ENCODE data around the gene TESK1. TPM values are rescaled to one million over a fixed set of nuclear protein-coding genes. Genes with fewer than 3 reads are reported as not detected.
A peak's percentile ranks its signal among the peaks of the same experiment; 100 is the strongest.

TESK1 gene
- total and polyA plus RNA-seq, 2 of the 4 experiments (the other 2 are of a cell fraction), result 3.4 to 21.0 TPM

DNA sequence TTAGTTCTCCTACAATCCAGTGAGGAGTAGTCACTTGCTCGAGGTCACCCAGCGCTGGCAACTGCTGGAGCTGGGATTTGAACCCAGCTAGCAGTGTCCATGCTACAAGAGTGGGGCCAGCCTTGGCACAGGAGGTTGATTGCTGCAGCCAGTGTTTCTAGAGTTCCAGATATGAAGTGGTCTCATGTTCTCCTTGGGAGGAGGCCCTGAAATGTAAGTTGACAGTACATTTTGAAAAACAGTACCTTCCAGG lies 53.8 kb downstream of the TESK1 start:
- Histone ChIP-seq H3K4ac (ENCODE audit: low read depth, low read length) (peak overlapping the region; percentile 92), H3K23ac (ENCODE audit: low read depth, low read length) (peak overlapping the region; percentile 78), H3K4me2 (ENCODE audit: low read depth, low read length) (peak overlapping the region; percentile 70), H4K91ac (ENCODE audit: insufficient read depth, low read depth, low read length) (peak overlapping the region; percentile 35), H3K4me1 (ENCODE audit: control insufficient read depth, insufficient read depth, low read length) (peaks cover 7% of the 10 kb centered on the region), H3K27ac (ENCODE audit: insufficient read depth, low read length) (peak overlapping the region; percentile 88), H4K20me1 (ENCODE audit: insufficient read depth, low read length) (peaks cover 3% of the 10 kb centered on the region; the same call in 1 of the 2 replicates), H4K8ac (ENCODE audit: low read depth in 2 of 2, low read length in 2 of 2) (peak overlapping the region; percentile 3 to 88; a peak in 3 of 4 replicates), H3K36me3 (ENCODE audit: control insufficient read depth, insufficient read depth, low read length) (peaks cover 11% of the 10 kb centered on the region), H2AK5ac (ENCODE audit: low read depth, low read length) (peak overlapping the region; percentile 29; the same call in 1 of the 2 replicates), H2AFZ (replicated peaks; ENCODE audit: low read length, poor library complexity) (peak overlapping the region; percentile 93), H3K79me1 (ENCODE audit: low read depth in 1 of 2, low read length in 2 of 2) (peaks cover 19 to 49% of the 10 kb centered on the region in 2 experiments; a peak in 3 of 4 replicates), H2BK15ac (ENCODE audit: low read depth, low read length) (peak overlapping the region; percentile 31; the same call in 1 of the 3 replicates), H3K14ac (replicated peaks; ENCODE audit: low read depth, low read length) (peak overlapping the region; percentile 94), H3K9ac (ENCODE audit: low read depth, low read length) (peak overlapping the region; percentile 85), H4K5ac (ENCODE audit: low read depth, low read length) (no peak overlapping the region), H3K9me1 (ENCODE audit: insufficient read depth, low read length) (peaks cover 2% of the 10 kb centered on the region; the same call in 1 of the 2 replicates), H2BK5ac (ENCODE audit: low read depth, low read length, poor library complexity, severe bottlenecking) (peak overlapping the region; percentile 87), H3K27me3 (ENCODE audit: control insufficient read depth, insufficient read depth, low read length) (no peaks in the 10 kb centered on the region), H3K56ac (ENCODE audit: extremely low read depth, insufficient read depth, low read length) (peak overlapping the region; percentile 80; the same call in 1 of the 2 replicates), H2BK120ac (ENCODE audit: low read depth, low read length) (peak overlapping the region; percentile 28; the same call in 1 of the 2 replicates), H2AK9ac (replicated peaks; ENCODE audit: low read depth, low read length, poor library complexity) (peak overlapping the region; percentile 92), H3K18ac (ENCODE audit: low read depth, low read length) (no peak overlapping the region), H3K9me3 (ENCODE audit: control insufficient read depth, insufficient read depth, low read length) (no peaks in the 10 kb centered on the region), H3K4me3 (ENCODE audit: insufficient read depth, low read depth, low read length) (peak overlapping the region; percentile 78), H2BK20ac (ENCODE audit: low read depth, low read length) (0 out of 2 replicates have a peak overlapping the region, but pooled peaks have one; percentile 2)
- 0% methylated on average over 1 of the region's 2 CpGs; no CpG with 5 or more reads in 1 of the 2 experiments for WGBS, 2 experiments (ENCODE audit: extremely low coverage in 2 of 2, insufficient read length in 1 of 2)
- intact Hi-C loops (cut with micrococcal nuclease), result loop anchor here (1.0 to 10.0 kb wide), 5 partner anchors 33 to 174 kb away; partner anchors contain the start of genes HINT2 and SPAG8
- in situ Hi-C loops (cut with MboI; ENCODE audit: low sequenced_read_pairs), result loop anchor here (10.0 kb wide), 1 partner anchor 154 kb away; no protein-coding TSS in a partner anchor
- TSS peak; percentile 59 for BruUV-seq (replicated peaks)
- ATAC-seq (ENCODE audit: low read depth) (peak; percentile 13), DNase-seq (peak; percentile 70)
- ChIA-PET POLR2A (ENCODE audit: unreplicated experiment) (no interaction called here), CTCF (interaction anchor here (0.5 to 3.1 kb wide), 9 partner anchors 11 to 327 kb away, joined by 3 to 19 read pairs (median 3); partner anchors contain the start of genes CA9, CREB3 and TLN1)
- dilution Hi-C loops (cut with HindIII; ENCODE audit: low sequenced_read_pairs, unreplicated experiment), result no loop called here
- no peak for TF ChIP-seq USF2 (IDR thresholded peaks at IDR 0.05; ENCODE audit: low read depth, low read length)
- 0 out of 2 replicates have a peak, but pooled peaks have one; percentile 23 for TF ChIP-seq FOS (IDR thresholded peaks at IDR 0.05; ENCODE audit: low read depth, low read length)

Data from IMR-90 (cell line).